BJ (cell line): ENCODE data around the gene CPTP. TPM values are rescaled to one million over a fixed set of nuclear protein-coding genes. Genes with fewer than 3 reads are reported as not detected.

Experiments used
- CTCF ChIA-PET: fragments of 350-600 bp; formaldehyde crosslinking; extraction: SDS; loops from one replicate; lab custom pipeline; 2021; ENCODE audit warnings: antibody characterized with exemption, inconsistent platforms; lab: Yijun Ruan, JAX
- POLR2A ChIA-PET: fragments of 300-600 bp; sonication (Branson Sonifier 250); formaldehyde crosslinking; extraction: SDS; loops from one replicate; lab custom pipeline; 2021; ENCODE audit warnings: antibody characterized with exemption; lab: Charles Lee
- DNase-seq: peaks from one replicate; pipeline ENCODE4 v3.0.0-alpha.2; 2011; ENCODE audit warnings: low read depth
- H3K27me3 ChIP-seq: 2 replicates; pipeline ENCODE4 v1.6.0; 2011; ENCODE audit warnings: low read length; ENCODE audit not compliant: control insufficient read depth, insufficient read depth
- H3K36me3 ChIP-seq: 2 replicates; pipeline ENCODE4 v1.5.1; 2011; ENCODE audit warnings: low read length; ENCODE audit not compliant: control insufficient read depth, insufficient read depth
- H3K4me3 ChIP-seq: 2 replicates; pipeline ENCODE4 v1.5.1; 2011; ENCODE audit warnings: low read depth, mild to moderate bottlenecking, control low read depth, low read length
- polyA plus RNA-seq: library from polyadenylated mRNA; depleted of rRNA; stranded (reverse); fragments of >200 nt; gene quantifications from 2 replicates; pipeline ENCODE4 v1.2.3, GENCODE V29; 2011
- TF ChIP-seq, protein P1 (sequence below): IDR thresholded peaks from 2 replicates; pipeline ENCODE4 v1.5.1; 2011; ENCODE audit warnings: low read depth, mild to moderate bottlenecking, control low read depth, inconsistent platforms, low read length, moderate library complexity; ENCODE audit not compliant: insufficient read depth

CPTP gene
- polyA plus RNA-seq, 1 experiment = 14.2 TPM

- no peaks in the 10 kb centered on the region for H3K27me3 ChIP-seq
- CTCF ChIA-PET = interaction anchor here (1.4 kb wide), 1 partner anchor 165 kb away, joined by 7 read pairs; no protein-coding TSS in a partner anchor
Observed at GRCh38 chr1:1287288-1288110, 37.1 kb upstream of the CPTP start.

GRCh38 chr1:1290238-1290731 lies 34.3 kb upstream of the CPTP start:
- no peak for DNase-seq
- peaks cover 5% of the 10 kb centered on the region for H3K36me3 ChIP-seq
- POLR2A ChIA-PET = no interaction called here
- no peaks in the 10 kb centered on the region for H3K27me3 ChIP-seq
- CTCF ChIA-PET = interaction anchor here (0.7 to 3.9 kb wide), 7 partner anchors 8 to 170 kb away, joined by 3 to 76 read pairs (median 3); no protein-coding TSS in a partner anchor
- no peak overlapping the region for H3K4me3 ChIP-seq
- TF ChIP-seq, protein P1, sequence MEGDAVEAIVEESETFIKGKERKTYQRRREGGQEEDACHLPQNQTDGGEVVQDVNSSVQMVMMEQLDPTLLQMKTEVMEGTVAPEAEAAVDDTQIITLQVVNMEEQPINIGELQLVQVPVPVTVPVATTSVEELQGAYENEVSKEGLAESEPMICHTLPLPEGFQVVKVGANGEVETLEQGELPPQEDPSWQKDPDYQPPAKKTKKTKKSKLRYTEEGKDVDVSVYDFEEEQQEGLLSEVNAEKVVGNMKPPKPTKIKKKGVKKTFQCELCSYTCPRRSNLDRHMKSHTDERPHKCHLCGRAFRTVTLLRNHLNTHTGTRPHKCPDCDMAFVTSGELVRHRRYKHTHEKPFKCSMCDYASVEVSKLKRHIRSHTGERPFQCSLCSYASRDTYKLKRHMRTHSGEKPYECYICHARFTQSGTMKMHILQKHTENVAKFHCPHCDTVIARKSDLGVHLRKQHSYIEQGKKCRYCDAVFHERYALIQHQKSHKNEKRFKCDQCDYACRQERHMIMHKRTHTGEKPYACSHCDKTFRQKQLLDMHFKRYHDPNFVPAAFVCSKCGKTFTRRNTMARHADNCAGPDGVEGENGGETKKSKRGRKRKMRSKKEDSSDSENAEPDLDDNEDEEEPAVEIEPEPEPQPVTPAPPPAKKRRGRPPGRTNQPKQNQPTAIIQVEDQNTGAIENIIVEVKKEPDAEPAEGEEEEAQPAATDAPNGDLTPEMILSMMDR = peak; percentile 52

More at GRCh38 chr1:1287288-1288110, 37.1 kb upstream of the CPTP start:
- H3K4me3 ChIP-seq = no peak overlapping the region
- H3K36me3 ChIP-seq = peaks cover 1% of the 10 kb centered on the region; the same call in 1 of the 2 replicates
- POLR2A ChIA-PET = no interaction called here
- DNase-seq = no peak
- TF ChIP-seq, protein P1 = no peak

GRCh38 chr1:1291023-1291528 lies 33.5 kb upstream of the CPTP start:
- Histone ChIP-seq H3K4me3 (no peak overlapping the region), H3K36me3 (peaks cover 10% of the 10 kb centered on the region), H3K27me3 (no peaks in the 10 kb centered on the region)
- ChIA-PET CTCF (interaction anchor here (0.5 to 3.9 kb wide), 10 partner anchors 10 to 275 kb away, joined by 3 to 76 read pairs (median 4); no protein-coding TSS in a partner anchor), POLR2A (no interaction called here)
- no peak for DNase-seq
- TF ChIP-seq, protein P1 = no peak

DNA sequence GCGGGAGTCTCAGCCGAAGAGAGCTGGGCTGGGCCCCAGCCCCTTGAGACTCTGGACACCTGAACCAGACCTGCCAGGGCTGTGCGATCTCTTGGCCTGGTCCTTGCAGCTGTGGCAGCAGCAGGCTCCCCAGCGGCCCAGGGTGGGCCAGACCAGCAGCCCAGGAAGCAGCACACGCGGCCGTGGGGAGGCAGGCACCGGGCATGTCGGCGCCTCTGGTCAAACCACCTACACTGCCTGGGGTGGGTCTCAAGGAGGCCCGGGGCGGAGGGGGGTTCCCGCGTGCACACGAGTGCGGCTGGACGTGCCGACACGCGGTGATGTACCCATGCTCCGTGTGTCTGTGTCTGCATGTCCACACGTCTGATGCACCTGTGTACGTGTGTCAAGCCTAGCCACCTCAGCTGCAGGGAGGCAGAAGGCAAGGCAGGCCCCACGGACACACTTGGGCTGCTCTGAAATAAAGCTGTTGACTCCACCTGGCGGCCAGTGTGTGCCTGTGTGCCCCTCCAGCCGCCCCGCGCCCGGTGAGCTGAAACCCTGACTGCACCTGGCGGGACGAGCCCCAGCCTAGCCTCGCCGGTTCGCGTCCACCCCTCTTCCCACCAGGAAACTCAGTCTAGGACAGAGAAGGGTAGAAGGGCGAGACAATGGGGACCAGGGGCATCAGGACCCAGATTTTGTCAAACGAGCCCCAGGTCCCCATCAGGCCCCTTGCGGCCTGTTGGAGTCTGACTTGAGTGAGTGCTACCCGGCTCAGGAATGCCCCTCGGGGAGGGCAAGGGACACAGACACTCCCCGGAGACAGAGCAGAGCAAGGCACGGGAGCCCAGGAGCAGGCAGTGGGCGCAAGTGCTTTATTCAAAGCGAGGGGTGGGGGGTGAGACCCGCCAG lies 32.8 kb upstream of the CPTP start:
- Histone ChIP-seq H3K4me3 (no peak overlapping the region), H3K27me3 (no peaks in the 10 kb centered on the region), H3K36me3 (peaks cover 13% of the 10 kb centered on the region)
- TF ChIP-seq, protein P1 = peak; percentile 57
- ChIA-PET POLR2A (interaction anchor here (0.6 kb wide), 1 partner anchor 20 kb away, joined by 3 read pairs; no protein-coding TSS in a partner anchor), CTCF (interaction anchor here (0.7 to 3.9 kb wide), 10 partner anchors 9 to 276 kb away, joined by 3 to 76 read pairs (median 4); no protein-coding TSS in a partner anchor)
- DNase-seq = no peak
